Loucy (cell line): Measurements from ENCODE around the gene GEMIN8.

ENCODE experiments used
- H2AFZ ChIP-seq: fragments of 200-600 bp; sonication (generic); 2 replicates; pipeline ENCODE4 v1.6.0; 2016; ENCODE audit warnings: antibody characterized with exemption, mild to moderate bottlenecking, low read length, moderate library complexity
- H3F3A ChIP-seq: fragments of 200-600 bp; 2 replicates; pipeline ENCODE4 v1.6.0; 2016; ENCODE audit warnings: antibody characterized with exemption, low read depth, mild to moderate bottlenecking
- H3K27me3 ChIP-seq: fragments of 200-600 bp; sonication (generic); 2 replicates; pipeline ENCODE4 v1.6.1; 2014; ENCODE audit warnings: low read length, mild to moderate bottlenecking; ENCODE audit not compliant: insufficient read depth, poor library complexity, severe bottlenecking
- H3K36me3 ChIP-seq: fragments of 200-600 bp; sonication (generic); 2 replicates; pipeline ENCODE4 v1.6.1; 2016; ENCODE audit warnings: low read length; ENCODE audit not compliant: insufficient read depth
- H3K4me1 ChIP-seq: fragments of 200-600 bp; sonication (generic); 2 replicates; pipeline ENCODE4 v1.5.1; 2014; ENCODE audit warnings: low read length, mild to moderate bottlenecking; ENCODE audit not compliant: insufficient read depth, poor library complexity, severe bottlenecking
- H3K4me2 ChIP-seq: fragments of 200-600 bp; sonication (generic); 2 replicates; pipeline ENCODE4 v1.6.0; 2014; ENCODE audit warnings: antibody characterized with exemption, low read length, low read depth, mild to moderate bottlenecking; ENCODE audit not compliant: poor library complexity, severe bottlenecking
- H3K4me3 ChIP-seq: fragments of 200-600 bp; sonication (generic); 2 replicates; pipeline ENCODE4 v1.5.1; 2014; ENCODE audit warnings: low read length, mild to moderate bottlenecking, mixed read lengths; ENCODE audit not compliant: poor library complexity, severe bottlenecking
- H3K79me2 ChIP-seq: fragments of 200-600 bp; sonication (generic); 2 replicates; pipeline ENCODE4 v1.6.1; 2014; ENCODE audit warnings: low read length; ENCODE audit not compliant: insufficient read depth
- H3K9ac ChIP-seq: fragments of 200-600 bp; sonication (generic); 2 replicates; pipeline ENCODE4 v1.6.0; 2014; ENCODE audit warnings: mild to moderate bottlenecking, low read depth, low read length, moderate library complexity; ENCODE audit not compliant: poor library complexity, severe bottlenecking
- H3K9me2 ChIP-seq: fragments of 200-600 bp; sonication (generic); replicated peaks from 2 replicates; pipeline ENCODE4 v1.6.1; 2016; ENCODE audit warnings: low read depth, low read length, mixed read lengths
- H3K9me3 ChIP-seq: fragments of 200-600 bp; sonication (generic); 2 replicates; pipeline ENCODE4 v1.6.1; 2014; ENCODE audit warnings: mild to moderate bottlenecking, antibody characterized with exemption, low read length, low read depth; ENCODE audit not compliant: insufficient read depth
- H4K20me1 ChIP-seq: fragments of 200-600 bp; sonication (generic); 2 replicates; pipeline ENCODE4 v1.6.0; 2014; ENCODE audit warnings: antibody characterized with exemption, low read length, mild to moderate bottlenecking; ENCODE audit not compliant: insufficient read depth, poor library complexity, severe bottlenecking
- CTCF ChIP-seq: fragments of 200-600 bp; sonication (generic); conservative IDR thresholded peaks from 2 replicates; pipeline ENCODE4 v1.5.1; 2014; ENCODE audit warnings: mild to moderate bottlenecking, antibody characterized with exemption, low read length
- EZH2phosphoT487 ChIP-seq: fragments of 200-600 bp; IDR thresholded peaks from 2 replicates; pipeline ENCODE4 v1.6.1; 2018; ENCODE audit warnings: antibody characterized with exemption, mild to moderate bottlenecking, moderate library complexity, borderline replicate concordance

GEMIN8 gene

GRCh38 chrX:13994104-13994503 lies 35.6 kb downstream of the GEMIN8 start:
- no peaks in the 10 kb centered on the region for H4K20me1 ChIP-seq
- no peaks in the 10 kb centered on the region for H3K9me2 ChIP-seq
- no peak overlapping the region for H3K4me3 ChIP-seq
- H3F3A ChIP-seq = no peaks in the 10 kb centered on the region
- TF ChIP-seq EZH2phosphoT487 (no peak), CTCF (no peak)
- H3K79me2 ChIP-seq = no peaks in the 10 kb centered on the region
- no peak overlapping the region for H2AFZ ChIP-seq
- no peaks in the 10 kb centered on the region for H3K9me3 ChIP-seq
- no peaks in the 10 kb centered on the region for H3K27me3 ChIP-seq
- no peak overlapping the region for H3K4me2 ChIP-seq
- no peak overlapping the region for H3K9ac ChIP-seq
- H3K36me3 ChIP-seq = no peaks in the 10 kb centered on the region
- H3K4me1 ChIP-seq = no peaks in the 10 kb centered on the region

- H3K36me3 ChIP-seq = no peaks in the 10 kb centered on the region
- no peaks in the 10 kb centered on the region for H3K27me3 ChIP-seq
- H4K20me1 ChIP-seq = no peaks in the 10 kb centered on the region
- TF ChIP-seq EZH2phosphoT487 = no peak
- H3F3A ChIP-seq = no peaks in the 10 kb centered on the region
- no peaks in the 10 kb centered on the region for H3K9me2 ChIP-seq
- no peaks in the 10 kb centered on the region for H3K4me1 ChIP-seq
- no peak overlapping the region for H3K4me3 ChIP-seq
- no peaks in the 10 kb centered on the region for H3K79me2 ChIP-seq
- no peak overlapping the region for H3K4me2 ChIP-seq
- no peaks in the 10 kb centered on the region for H3K9me3 ChIP-seq
- H2AFZ ChIP-seq = no peak overlapping the region
- H3K9ac ChIP-seq = no peak overlapping the region
Measured at GRCh38 chrX:13990126-13990800, 39.4 kb downstream of the GEMIN8 start.

- Histone ChIP-seq H3K27me3 (no peaks in the 10 kb centered on the region), H3F3A (no peaks in the 10 kb centered on the region), H3K4me2 (no peak overlapping the region), H2AFZ (no peak overlapping the region), H3K36me3 (no peaks in the 10 kb centered on the region), H3K9me2 (no peaks in the 10 kb centered on the region), H4K20me1 (no peaks in the 10 kb centered on the region), H3K79me2 (no peaks in the 10 kb centered on the region), H3K4me1 (no peaks in the 10 kb centered on the region), H3K9me3 (no peaks in the 10 kb centered on the region), H3K9ac (no peak overlapping the region), H3K4me3 (no peak overlapping the region)
- TF ChIP-seq CTCF = no peak
- no peak for TF ChIP-seq EZH2phosphoT487
Measured at GRCh38 chrX:13985697-13986435, 43.8 kb downstream of the GEMIN8 start.
